ENCODE measurements around the gene PRKCA. TPM values are rescaled to one million over a fixed set of nuclear protein-coding genes. Genes with fewer than 3 reads are reported as not detected.

The PRKCA gene
- total and polyA plus RNA-seq, 2 of the 13 experiments (the other 11 are each of a cell fraction or from before 2014, with no cell fraction given): 18.5 to 21.5 TPM

- H3K9ac ChIP-seq (ENCODE audit: insufficient read depth, low read depth, low read length): no peak overlapping the region
- peaks cover 51% of the 10 kb centered on the region for H3K4me1 ChIP-seq (ENCODE audit: insufficient read depth, low read length)
- no peaks in the 10 kb centered on the region for H3K36me3 ChIP-seq (replicated peaks in 1 of 2; ENCODE audit: control insufficient read depth in 1 of 2, insufficient read depth in 2 of 2, low read length in 2 of 2)
- H2AFZ ChIP-seq (ENCODE audit: low read length): no peak overlapping the region
- CTCF ChIA-PET (ENCODE audit: low intra/inter-chr PET ratio, low total read pairs): no interaction called here
- H3K4me2 ChIP-seq (ENCODE audit: low read depth, low read length): no peak overlapping the region
- no peak for DNase-seq (ENCODE audit: low spot score)
- 82% methylated on average over 2 of the region's 2 CpGs for WGBS (ENCODE audit: low lambda C conversion rate)
- ATAC-seq: no peak
- intact Hi-C loops (cut with micrococcal nuclease; ENCODE audit: unreplicated experiment): no loop called here
- H3K4me3 ChIP-seq (replicated peaks in 1 of 3; ENCODE audit: insufficient read depth in 1 of 3, low read depth in 2 of 3, low read length in 3 of 3): no peak overlapping the region
- TF ChIP-seq, protein P1, sequence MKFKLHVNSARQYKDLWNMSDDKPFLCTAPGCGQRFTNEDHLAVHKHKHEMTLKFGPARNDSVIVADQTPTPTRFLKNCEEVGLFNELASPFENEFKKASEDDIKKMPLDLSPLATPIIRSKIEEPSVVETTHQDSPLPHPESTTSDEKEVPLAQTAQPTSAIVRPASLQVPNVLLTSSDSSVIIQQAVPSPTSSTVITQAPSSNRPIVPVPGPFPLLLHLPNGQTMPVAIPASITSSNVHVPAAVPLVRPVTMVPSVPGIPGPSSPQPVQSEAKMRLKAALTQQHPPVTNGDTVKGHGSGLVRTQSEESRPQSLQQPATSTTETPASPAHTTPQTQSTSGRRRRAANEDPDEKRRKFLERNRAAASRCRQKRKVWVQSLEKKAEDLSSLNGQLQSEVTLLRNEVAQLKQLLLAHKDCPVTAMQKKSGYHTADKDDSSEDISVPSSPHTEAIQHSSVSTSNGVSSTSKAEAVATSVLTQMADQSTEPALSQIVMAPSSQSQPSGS (CRISPR knock-in tag; IDR thresholded peaks at IDR 0.05): no peak
- TF ChIP-seq CCAR2 (optimal IDR thresholded peaks at IDR 0.05; ENCODE audit: low read depth, low read length): no peak
- no peak for TF ChIP-seq ETV5 (CRISPR knock-in tag; IDR thresholded peaks at IDR 0.05; ENCODE audit: borderline replicate concordance)
- TF ChIP-seq HNF4G (IDR thresholded peaks at IDR 0.05; ENCODE audit: borderline replicate concordance, low read depth, low read length): no peak
- no peak for TF ChIP-seq HNF4G (CRISPR knock-in tag; IDR thresholded peaks at IDR 0.05; ENCODE audit: borderline replicate concordance, low read depth)
- TF ChIP-seq SP4 (CRISPR knock-in tag; IDR thresholded peaks at IDR 0.05): no peak
- TF ChIP-seq ZNF20 (CRISPR knock-in tag; IDR thresholded peaks at IDR 0.05): no peak
- no peak for TF ChIP-seq REPIN1 (CRISPR knock-in tag; IDR thresholded peaks at IDR 0.05; ENCODE audit: borderline replicate concordance, low read depth)
- TF ChIP-seq HMGA1 (CRISPR knock-in tag; conservative IDR thresholded peaks at IDR 0.05): no peak
- no peak for TF ChIP-seq PBX3 (CRISPR knock-in tag; IDR thresholded peaks at IDR 0.05; ENCODE audit: borderline replicate concordance)
- TF ChIP-seq ZNF460 (CRISPR knock-in tag; IDR thresholded peaks at IDR 0.05; ENCODE audit: borderline replicate concordance): no peak
- no peak for TF ChIP-seq FOXK2 (IDR thresholded peaks at IDR 0.05)
- no peak for TF ChIP-seq ZMAT5 (CRISPR knock-in tag; IDR thresholded peaks at IDR 0.05; ENCODE audit: borderline replicate concordance, low read depth)
- no peak for TF ChIP-seq ZNF484 (CRISPR knock-in tag; IDR thresholded peaks at IDR 0.05; ENCODE audit: borderline replicate concordance, low read depth)
- no peak for TF ChIP-seq SNAPC2 (CRISPR knock-in tag; IDR thresholded peaks at IDR 0.05)
- TF ChIP-seq ZNF10 (CRISPR knock-in tag; IDR thresholded peaks at IDR 0.05; ENCODE audit: borderline replicate concordance, low read depth): no peak
- TF ChIP-seq KMT2A (CRISPR knock-in tag; IDR thresholded peaks at IDR 0.05): no peak
- no peak for TF ChIP-seq ZNF550 (CRISPR knock-in tag; IDR thresholded peaks at IDR 0.05; ENCODE audit: borderline replicate concordance)
- H4K20me1 ChIP-seq (ENCODE audit: insufficient read depth, low read length): no peaks in the 10 kb centered on the region
- peaks cover 24% of the 10 kb centered on the region for H3K79me2 ChIP-seq (ENCODE audit: insufficient read depth, low read length)
- in situ Hi-C loops (cut with HindIII; ENCODE audit: extremely low pct_ligation_motif_present, low pct_unique_long_range_greater_than_20kb): no loop called here
- H3K9me3 ChIP-seq (ENCODE audit: low read length): no peaks in the 10 kb centered on the region
- no peak overlapping the region for H3K27ac ChIP-seq (ENCODE audit: extremely low read length, insufficient read depth, low read length)
- POLR2A ChIA-PET: interaction anchor here (1.0 kb wide), 1 partner anchor 13 kb away, joined by 3 read pairs; no protein-coding TSS in a partner anchor
- BruUV-seq (replicated peaks): no TSS peak
- no peak for FAIRE-seq
- H3K27me3 ChIP-seq (ENCODE audit: control insufficient read depth in 1 of 2, insufficient read depth in 2 of 2, low read length in 2 of 2): no peaks in the 10 kb centered on the region
These were observed 64.7 kb downstream of the PRKCA start for GRCh38 chr17:66367107-66367506.

Measured in HepG2 (cell line).